ENCODE data around the gene RNF20.
"Not testable (repeated sequence)": the region's sequence is repeated elsewhere in the genome, so short reads cannot be mapped to it uniquely, and the experiment has no call there.

Gene RNF20

GRCh38 chr9:101536351-101536750 is 2.7 kb downstream of the RNF20 start:
- no peak for DNase-seq

GRCh38 chr9:101536938-101537337 is 3.3 kb downstream of the RNF20 start:
- no peak for DNase-seq

- no peak for DNase-seq
These were observed 6.4 kb downstream of the RNF20 start for GRCh38 chr9:101540069-101540468.

- no peak for DNase-seq
These were observed 9.6 kb downstream of the RNF20 start for GRCh38 chr9:101543098-101543735.

GRCh38 chr9:101549472-101550098 is 15.9 kb downstream of the RNF20 start:
- not testable (repeated sequence) for DNase-seq

GRCh38 chr9:101561740-101562139 is 28.1 kb downstream of the RNF20 start:
- no peak for DNase-seq

- DNase-seq = no peak
These were observed 29.3 kb downstream of the RNF20 start for GRCh38 chr9:101562966-101563365.

- DNase-seq = no peak
These were observed 30.6 kb downstream of the RNF20 start for GRCh38 chr9:101564252-101564651.

GRCh38 chr9:101566904-101567724 is 33.5 kb downstream of the RNF20 start:
- DNase-seq = peak in 1 of 2 donors; percentile 30

- DNase-seq = no peak
These were observed 34.2 kb downstream of the RNF20 start for GRCh38 chr9:101567725-101568350.

GRCh38 chr9:101569741-101570501 is 36.3 kb downstream of the RNF20 start:
- DNase-seq = no peak

- DNase-seq = no peak
These were observed 37.5 kb downstream of the RNF20 start for GRCh38 chr9:101571114-101571513.

GRCh38 chr9:101572316-101572715 is 38.7 kb downstream of the RNF20 start:
- DNase-seq = no peak

GRCh38 chr9:101574731-101575333 is 41.2 kb downstream of the RNF20 start:
- DNase-seq = no peak

GRCh38 chr9:101578378-101578777 is 44.7 kb downstream of the RNF20 start:
- no peak for DNase-seq

GRCh38 chr9:101579711-101580545 is 46.3 kb downstream of the RNF20 start:
- DNase-seq = no peak

GRCh38 chr9:101582553-101582952 is 48.9 kb downstream of the RNF20 start:
- no peak for DNase-seq

GRCh38 chr9:101585740-101586139 is 52.1 kb downstream of the RNF20 start:
- DNase-seq = no peak

GRCh38 chr9:101586651-101587050 is 53.0 kb downstream of the RNF20 start:
- DNase-seq = no peak

GRCh38 chr9:101587332-101588043 is 53.8 kb downstream of the RNF20 start:
- DNase-seq = no peak

GRCh38 chr9:101590074-101590473 is 56.4 kb downstream of the RNF20 start:
- not testable (repeated sequence) for DNase-seq

All from stimulated activated CD4-positive, alpha-beta T cell treated with anti-CD3 and anti-CD28 coated beads, Interleukin-2, amount 100 ng/mL, for 48 hours (primary cell).